Breast epithelium (tissue), 3 donors: ENCODE results near the gene SCGB1D1.

Experiments used
- POLR2A ChIP-seq: fragments of 450-650 bp; IDR thresholded peaks from one replicate; pipeline ENCODE4 v1.6.1; 2016; ENCODE audit warnings: antibody characterized with exemption, mild to moderate bottlenecking, moderate library complexity
- POLR2AphosphoS5 ChIP-seq, 3 donors: sonication (generic); formaldehyde crosslinking; IDR thresholded peaks; one replicate each; pipeline ENCODE4 v1.6.1; 2017; ENCODE audit warnings: antibody characterized with exemption in 3 of 3
- TF ChIP-seq, protein P1 (sequence below), 3 donors: fragments of 450-650 bp; IDR thresholded peaks; one replicate each; pipeline ENCODE4 v1.5.1; 2016 to 2017; ENCODE audit warnings: antibody characterized with exemption in 3 of 3, mild to moderate bottlenecking in 3 of 3, moderate library complexity in 3 of 3

DNA sequence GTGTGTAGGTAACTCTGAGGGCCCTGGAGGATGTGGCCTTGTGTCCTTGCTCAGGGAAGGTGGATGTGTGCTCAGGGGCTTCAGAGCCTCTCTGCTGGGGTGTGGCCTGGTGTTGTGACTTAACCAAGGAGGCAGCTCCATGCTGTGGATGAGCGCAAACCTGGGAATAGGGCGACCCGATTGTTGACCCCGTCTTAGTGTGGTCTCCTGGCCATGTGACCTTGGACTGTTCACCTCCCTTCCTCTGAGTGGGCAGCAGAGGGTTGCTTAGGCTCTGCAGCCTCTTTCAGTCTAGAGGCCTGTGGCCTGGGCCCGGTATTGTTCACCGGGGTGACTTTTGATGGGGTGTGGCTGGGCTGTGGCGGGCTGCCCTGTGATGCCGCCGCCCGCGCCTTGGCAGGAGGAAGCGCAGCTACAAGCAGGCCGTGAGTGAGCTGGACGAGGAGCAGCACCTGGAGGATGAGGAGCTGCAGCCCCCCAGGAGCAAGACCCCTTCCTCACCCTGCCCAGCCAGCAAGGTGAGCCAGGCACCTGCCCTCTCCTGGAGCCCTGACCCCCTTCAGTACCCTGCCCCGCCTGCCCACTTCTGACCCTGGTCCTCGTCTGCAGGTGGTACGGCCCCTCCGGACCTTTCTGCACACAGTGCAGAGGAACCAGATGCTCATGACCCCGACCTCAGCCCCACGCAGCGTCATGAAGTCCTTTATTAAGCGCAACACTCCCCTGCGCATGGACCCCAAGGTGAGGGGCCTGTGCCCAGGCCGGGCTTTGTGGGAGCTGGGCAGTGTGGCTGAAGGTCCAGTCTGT, 49.5 kb upstream of the SCGB1D1 start:
- TF ChIP-seq POLR2AphosphoS5 (IDR thresholded peaks at IDR 0.05) (no peak), POLR2A (no peak)
- TF ChIP-seq, protein P1, sequence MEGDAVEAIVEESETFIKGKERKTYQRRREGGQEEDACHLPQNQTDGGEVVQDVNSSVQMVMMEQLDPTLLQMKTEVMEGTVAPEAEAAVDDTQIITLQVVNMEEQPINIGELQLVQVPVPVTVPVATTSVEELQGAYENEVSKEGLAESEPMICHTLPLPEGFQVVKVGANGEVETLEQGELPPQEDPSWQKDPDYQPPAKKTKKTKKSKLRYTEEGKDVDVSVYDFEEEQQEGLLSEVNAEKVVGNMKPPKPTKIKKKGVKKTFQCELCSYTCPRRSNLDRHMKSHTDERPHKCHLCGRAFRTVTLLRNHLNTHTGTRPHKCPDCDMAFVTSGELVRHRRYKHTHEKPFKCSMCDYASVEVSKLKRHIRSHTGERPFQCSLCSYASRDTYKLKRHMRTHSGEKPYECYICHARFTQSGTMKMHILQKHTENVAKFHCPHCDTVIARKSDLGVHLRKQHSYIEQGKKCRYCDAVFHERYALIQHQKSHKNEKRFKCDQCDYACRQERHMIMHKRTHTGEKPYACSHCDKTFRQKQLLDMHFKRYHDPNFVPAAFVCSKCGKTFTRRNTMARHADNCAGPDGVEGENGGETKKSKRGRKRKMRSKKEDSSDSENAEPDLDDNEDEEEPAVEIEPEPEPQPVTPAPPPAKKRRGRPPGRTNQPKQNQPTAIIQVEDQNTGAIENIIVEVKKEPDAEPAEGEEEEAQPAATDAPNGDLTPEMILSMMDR (IDR thresholded peaks at IDR 0.05): no peak
